ENCODE measurements around the gene GHR. TPM values are rescaled to one million over a fixed set of nuclear protein-coding genes. Genes with fewer than 3 reads are reported as not detected.

The GHR gene
- total and polyA plus RNA-seq, 2 of the 8 experiments (the other 6 are each of a cell fraction or from before 2014, with no cell fraction given): 0.15 to 0.19 TPM

DNA sequence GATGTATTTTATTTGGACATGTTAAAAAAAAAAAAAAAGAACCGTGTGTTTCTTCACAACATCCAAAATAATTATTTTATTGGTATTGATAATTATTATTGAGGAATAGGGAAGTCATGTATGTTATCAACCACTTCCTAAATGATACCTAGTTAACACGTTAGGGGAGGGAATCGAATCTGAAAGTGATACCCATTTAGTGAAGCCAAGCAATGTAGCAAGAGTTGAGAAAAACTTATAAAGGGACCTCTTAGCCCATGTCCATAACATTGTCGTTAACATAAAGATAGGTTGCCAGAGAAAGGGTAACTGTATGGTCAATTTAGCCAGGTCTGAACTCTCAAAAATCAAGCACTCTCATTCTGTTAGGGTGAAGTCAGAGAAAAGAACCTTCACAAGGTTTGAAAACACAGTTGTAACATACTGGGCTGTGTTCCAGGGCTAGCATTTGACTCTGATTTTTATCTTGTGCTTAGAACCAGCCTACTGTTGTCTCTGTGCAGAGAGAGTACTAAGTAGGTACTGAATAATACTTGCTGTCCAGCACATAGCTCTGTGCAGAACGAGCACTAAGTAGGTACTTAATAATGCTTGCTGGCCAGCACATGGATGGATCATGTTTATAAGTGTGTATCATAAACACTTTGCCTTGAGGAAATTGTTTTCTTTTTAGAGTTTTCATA lies 60.4 kb downstream of the GHR start:
- H3K79me1 ChIP-seq (ENCODE audit: low read depth, low read length): no peaks in the 10 kb centered on the region
- no peak overlapping the region for H2BK20ac ChIP-seq (ENCODE audit: low read length)
- H4K91ac ChIP-seq (replicated peaks; ENCODE audit: insufficient read length, low read length): no peak overlapping the region
- no peak overlapping the region for H2BK120ac ChIP-seq (replicated peaks; ENCODE audit: low read depth, low read length)
- H4K8ac ChIP-seq (ENCODE audit: extremely low read depth, insufficient read depth, low read length): no peak overlapping the region
- H3K27ac ChIP-seq (ENCODE audit: low read depth, low read length): no peak overlapping the region
- H4K5ac ChIP-seq (ENCODE audit: insufficient read length, low read depth, low read length): no peak overlapping the region
- H3K56ac ChIP-seq (replicated peaks; ENCODE audit: insufficient read length, low read depth, low read length): no peak overlapping the region
- no peaks in the 10 kb centered on the region for H3K79me2 ChIP-seq (ENCODE audit: control insufficient read depth in 1 of 2, insufficient read depth in 2 of 2, low read length in 2 of 2)
- no peak overlapping the region for H2BK12ac ChIP-seq (ENCODE audit: low read depth, low read length)
- POLR2A ChIA-PET (ENCODE audit: partially characterized antibody): no interaction called here
- H3K18ac ChIP-seq (ENCODE audit: extremely low read depth, low read length): no peak overlapping the region
- H3K14ac ChIP-seq (ENCODE audit: insufficient read length): no peak overlapping the region
- no peaks in the 10 kb centered on the region for H3K23me2 ChIP-seq (ENCODE audit: low read depth, low read length)
- H2AFZ ChIP-seq (ENCODE audit: low read length): no peak overlapping the region
- H3K27me3 ChIP-seq (replicated peaks in 1 of 4; ENCODE audit: control insufficient read depth in 3 of 4, extremely low read depth in 1 of 4, insufficient read depth in 3 of 4, low read length in 3 of 4): no peaks in the 10 kb centered on the region
- no peaks in the 10 kb centered on the region for H3K4me1 ChIP-seq (replicated peaks in 1 of 4; ENCODE audit: control insufficient read depth in 3 of 4, insufficient read depth in 4 of 4, low read length in 3 of 4)
- H3K4me3 ChIP-seq (ENCODE audit: extremely low read depth in 1 of 4, insufficient read depth in 2 of 4, low read depth in 3 of 4, low read length in 4 of 4): no peak overlapping the region
- H2BK15ac ChIP-seq (ENCODE audit: low read length): no peak overlapping the region
- no peak overlapping the region for H3K4me2 ChIP-seq (ENCODE audit: insufficient read depth in 1 of 2, low read depth in 2 of 2, low read length in 2 of 2)
- no peak overlapping the region for H3K9ac ChIP-seq (replicated peaks in 1 of 4; ENCODE audit: extremely low read depth in 1 of 4, low read depth in 3 of 4, low read length in 3 of 4)
- H3K4ac ChIP-seq (replicated peaks; ENCODE audit: insufficient read length, low read depth, low read length): no peak overlapping the region
- FAIRE-seq (no peak), DNase-seq (ENCODE audit: low read depth in 1 of 2, low spot score in 2 of 2) (no peak)
- no peak for TF ChIP-seq POLR2A (IDR thresholded peaks at IDR 0.05; ENCODE audit: control extremely low read depth in 1 of 2, low read depth in 2 of 2, low read length in 2 of 2)
- TF ChIP-seq EZH2 (IDR thresholded peaks at IDR 0.05; ENCODE audit: low read depth, low read length, severe bottlenecking): no peak
- no peaks in the 10 kb centered on the region for H3K36me3 ChIP-seq (ENCODE audit: control insufficient read depth in 2 of 4, insufficient read depth in 4 of 4, low read length in 3 of 4)
- H2AK5ac ChIP-seq (ENCODE audit: low read depth, low read length): no peak overlapping the region
- no peaks in the 10 kb centered on the region for H4K20me1 ChIP-seq (replicated peaks in 1 of 2; ENCODE audit: control insufficient read depth in 1 of 2, insufficient read depth in 2 of 2, low read length in 2 of 2)
- 95% methylated on average over 5 of the region's 5 CpGs; no CpG with 5 or more reads in 1 of the 2 experiments for WGBS, 2 experiments (ENCODE audit: extremely low coverage in 1 of 2, insufficient coverage in 1 of 2, insufficient read length in 1 of 2, insufficient replicate concordance in 2 of 2, low coverage in 1 of 2, low lambda C conversion rate in 2 of 2, missing lambda C conversion rate in 1 of 2)
- H3K23ac ChIP-seq (ENCODE audit: insufficient read length): no peak overlapping the region
- H2BK5ac ChIP-seq (ENCODE audit: low read depth, low read length): no peak overlapping the region
- peaks cover 4 to 21% of the 10 kb centered on the region in 2 experiments; a peak in 3 of 4 replicates for H3K9me3 ChIP-seq (ENCODE audit: insufficient read depth in 2 of 2, low read depth in 1 of 2, low read length in 1 of 2)
- CTCF ChIA-PET (ENCODE audit: partially characterized antibody): no interaction called here

Measured in H1 (cell line).